Panc1 (cell line): ENCODE results near the gene IPO8. TPM values are rescaled to one million over a fixed set of nuclear protein-coding genes. Genes with fewer than 3 reads are reported as not detected.

Source experiments
- ATAC-seq: fragments of 200-7000 bp; cut with Tn5 transposase; 2 replicates; pipeline ENCODE4 v1.9.1; 2020; ENCODE audit warnings: mild to moderate bottlenecking, moderate library complexity
- Bru-seq: library from RNA; stranded (reverse); fragments of 400-500 nt; gene quantifications from one replicate; lab custom pipeline; 2021; lab: Mats Ljungman, UMichigan
- BruChase-seq, 2 experiments: library from RNA; stranded (reverse); fragments of 400-500 nt; gene quantifications; one replicate each; lab custom pipeline; 2021; lab: Mats Ljungman, UMichigan
- BruUV-seq: library from RNA; stranded (reverse); fragments of 400-500 nt; replicated peaks from 2 replicates; lab custom pipeline; 2021; lab: Mats Ljungman, UMichigan
- CTCF ChIA-PET: fragments of 300-600 bp; sonication (Branson Sonifier 250); formaldehyde crosslinking; loops from one replicate; lab custom pipeline; 2022; ENCODE audit warnings: antibody characterized with exemption; lab: Charles Lee
- POLR2A ChIA-PET: fragments of 300-600 bp; sonication (Branson Sonifier 250); formaldehyde crosslinking; loops from one replicate; lab custom pipeline; 2022; ENCODE audit warnings: antibody characterized with exemption; lab: Charles Lee
- DNase-seq: peaks from one replicate; pipeline ENCODE4 v3.0.0-alpha.2; 2010; ENCODE audit warnings: low read depth, low spot score
- H3K27ac ChIP-seq: 2 replicates; pipeline ENCODE4 v1.5.1; 2011; ENCODE audit warnings: mild to moderate bottlenecking, low read length, inconsistent platforms
- H3K27me3 ChIP-seq: fragments of 200-500 bp; sonication (Bioruptor generic); 2 replicates; pipeline ENCODE4 v1.6.0; 2014; ENCODE audit warnings: low read length, inconsistent platforms; ENCODE audit not compliant: control insufficient read depth, insufficient read depth
- H3K36me3 ChIP-seq: fragments of 200-500 bp; sonication (Bioruptor generic); 2 replicates; pipeline ENCODE4 v1.5.1; 2014; ENCODE audit warnings: inconsistent platforms, mild to moderate bottlenecking, low read length, moderate library complexity; ENCODE audit not compliant: control insufficient read depth, insufficient read depth
- H3K4me1 ChIP-seq: 2 replicates; pipeline ENCODE4 v1.5.1; 2011; ENCODE audit warnings: inconsistent platforms, mild to moderate bottlenecking, low read length, moderate library complexity; ENCODE audit not compliant: control insufficient read depth, insufficient read depth
- H3K4me3 ChIP-seq, 2 experiments: 2 replicates each; pipeline ENCODE4 v1.5.1; 2011 to 2012; ENCODE audit warnings: low read depth in 2 of 2, low read length in 2 of 2, mild to moderate bottlenecking in 2 of 2, inconsistent platforms in 1 of 2, moderate library complexity in 1 of 2
- H3K9me3 ChIP-seq: fragments of 200-500 bp; sonication (Bioruptor generic); 2 replicates; pipeline ENCODE4 v1.5.1; 2014; ENCODE audit warnings: low read depth, mild to moderate bottlenecking, inconsistent platforms, low read length, moderate library complexity; ENCODE audit not compliant: control insufficient read depth, insufficient read depth
- POLR2AphosphoS5 ChIP-seq: IDR thresholded peaks from 2 replicates; pipeline ENCODE4 v1.6.1; 2012; ENCODE audit warnings: mild to moderate bottlenecking, low read depth, low read length, moderate library complexity
- SIN3A ChIP-seq: IDR thresholded peaks from 2 replicates; pipeline ENCODE4 v1.6.1; 2012; ENCODE audit warnings: low read depth, mild to moderate bottlenecking, low read length, moderate library complexity, borderline replicate concordance; ENCODE audit not compliant: insufficient read depth
- TCF7L2 ChIP-seq: IDR thresholded peaks from 2 replicates; pipeline ENCODE4 v1.6.1; 2011; ENCODE audit warnings: mild to moderate bottlenecking, low read depth, low read length, inconsistent platforms
- in situ Hi-C: cut with HindIII; loops from 2 replicates; pipeline ENCODE4 v1.10.0; 2016; ENCODE audit warnings: low sequenced_read_pairs, low pct_unique_long_range_greater_than_20kb
- intact Hi-C: fragments of 100-400 bp; cut with micrococcal nuclease; formaldehyde crosslinking; loops from one replicate; pipeline ENCODE4 v1.10.0; 2022; ENCODE audit not compliant: unreplicated experiment
- long read RNA-seq: library from polyadenylated mRNA; unstranded; transcript quantifications from one replicate; pipeline ENCODE4 v2.0.0, GENCODE V29; 2021; ENCODE audit not compliant: unreplicated experiment
- polyA plus RNA-seq: library from polyadenylated mRNA; unstranded; fragments of >200 nt; gene quantifications from one replicate; pipeline ENCODE4 v1.2.1, GENCODE V29; 2012; ENCODE audit warnings: missing spikeins; ENCODE audit not compliant: insufficient read length
- total RNA-seq: library from RNA; stranded (reverse); gene quantifications from one replicate; pipeline ENCODE4 v1.2.1, GENCODE V29; 2021; ENCODE audit not compliant: unreplicated experiment
- TF ChIP-seq, protein P1 (sequence below): fragments of 450-650 bp; IDR thresholded peaks from 2 replicates; pipeline ENCODE4 v1.5.1; 2017; ENCODE audit warnings: mild to moderate bottlenecking
- TF ChIP-seq, protein P2 (sequence below), 2 experiments: IDR thresholded peaks; 2 replicates each; pipeline ENCODE4 v1.6.1; 2011 to 2012; ENCODE audit warnings: low read depth in 2 of 2, control low read depth in 1 of 2, low read length in 1 of 2, mild to moderate bottlenecking in 1 of 2, moderate library complexity in 1 of 2; ENCODE audit not compliant: insufficient read depth in 1 of 2

Gene IPO8
- total RNA-seq (46.6 TPM), Bru-seq, nascent RNA (percentile 79 among the genes with signal in this experiment), BruChase-seq, experiment 1, labeled RNA remaining after a 2-hour chase (percentile 80 among the genes with signal in this experiment), BruChase-seq, experiment 2, labeled RNA remaining after a 6-hour chase (percentile 87 among the genes with signal in this experiment)
- polyA plus RNA-seq: 33.4 TPM
- long read RNA-seq, full-length matches to known transcripts: 7 of 34 reads
- long read RNA-seq, partial matches to known transcripts: 13 of 34 reads
- long read RNA-seq, other reads (novel, unspliced or antisense): 14 of 34 reads

DNA sequence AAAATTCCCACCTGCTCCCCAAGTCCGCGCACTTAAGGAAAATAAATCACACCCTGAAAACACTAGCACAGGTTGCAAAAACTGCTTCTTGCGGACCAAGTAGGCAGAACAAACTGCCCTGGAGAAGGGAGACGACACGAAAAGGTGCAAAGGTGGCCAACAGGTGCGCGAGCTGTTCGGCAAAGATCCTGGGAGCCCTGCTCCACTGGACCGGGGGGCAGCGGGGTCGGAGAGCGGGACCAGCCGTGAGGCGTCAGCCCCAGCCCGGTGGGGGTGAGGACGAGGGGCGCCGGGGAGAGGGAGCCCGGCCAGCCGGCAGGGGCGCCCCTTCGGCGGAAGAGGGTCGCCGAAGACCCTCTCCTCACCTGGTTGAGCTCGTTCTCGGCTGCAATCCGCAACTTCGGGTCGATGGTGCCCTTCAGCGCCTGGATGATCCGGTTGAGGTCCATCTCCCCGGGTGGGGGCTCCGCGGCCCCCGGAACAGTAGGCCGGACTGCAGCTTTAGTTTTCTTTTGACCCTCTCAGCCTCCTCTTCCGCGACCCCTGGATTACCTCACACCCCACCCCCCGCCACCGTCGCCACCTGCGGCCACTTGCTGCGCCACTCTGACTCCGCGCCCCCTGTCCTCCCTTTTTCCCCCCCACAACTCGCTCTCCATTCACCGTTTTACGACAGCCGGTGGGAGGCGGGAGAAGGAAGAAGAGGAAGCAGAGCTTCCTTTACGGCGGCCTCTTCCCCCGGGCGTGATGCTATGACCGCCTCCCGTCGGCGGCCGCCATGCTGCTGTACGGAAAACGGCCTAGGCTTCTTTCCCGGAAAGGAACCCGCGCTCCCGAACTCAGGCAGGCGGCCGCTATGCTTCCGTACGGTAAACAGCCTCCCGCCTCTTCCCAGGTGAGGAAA, at the start of gene IPO8:
TSS of gene IPO8 (minus strand) at position 671 of the 904 bp plus-strand sequence. CDS start at position 449, 222 bp downstream.
- POLR2A ChIA-PET: no interaction called here
- H3K27ac ChIP-seq: peak within 1 kb of the TSS; percentile 96

DNA sequence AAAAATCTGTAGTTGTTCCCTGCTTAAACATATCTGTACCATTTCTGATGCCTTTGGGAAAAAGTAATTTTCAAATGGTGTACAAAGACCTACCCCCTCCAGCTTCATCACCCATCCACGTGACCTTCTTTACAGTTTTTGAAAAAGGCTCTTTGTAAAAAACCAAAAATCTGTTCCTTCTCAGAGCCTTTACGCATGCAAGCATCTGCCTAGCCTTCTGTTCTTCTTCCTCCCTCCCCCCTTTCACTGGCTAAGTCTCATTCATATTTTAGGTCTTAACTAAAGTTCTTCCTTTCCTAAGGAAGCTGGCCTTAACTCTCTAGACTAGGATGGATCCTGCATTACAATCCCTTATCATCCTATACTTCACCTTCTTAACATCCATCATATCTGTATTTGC, 48.7 kb upstream of the IPO8 start:
- ATAC-seq (no peak), DNase-seq (no peak)
- TF ChIP-seq, protein P1, sequence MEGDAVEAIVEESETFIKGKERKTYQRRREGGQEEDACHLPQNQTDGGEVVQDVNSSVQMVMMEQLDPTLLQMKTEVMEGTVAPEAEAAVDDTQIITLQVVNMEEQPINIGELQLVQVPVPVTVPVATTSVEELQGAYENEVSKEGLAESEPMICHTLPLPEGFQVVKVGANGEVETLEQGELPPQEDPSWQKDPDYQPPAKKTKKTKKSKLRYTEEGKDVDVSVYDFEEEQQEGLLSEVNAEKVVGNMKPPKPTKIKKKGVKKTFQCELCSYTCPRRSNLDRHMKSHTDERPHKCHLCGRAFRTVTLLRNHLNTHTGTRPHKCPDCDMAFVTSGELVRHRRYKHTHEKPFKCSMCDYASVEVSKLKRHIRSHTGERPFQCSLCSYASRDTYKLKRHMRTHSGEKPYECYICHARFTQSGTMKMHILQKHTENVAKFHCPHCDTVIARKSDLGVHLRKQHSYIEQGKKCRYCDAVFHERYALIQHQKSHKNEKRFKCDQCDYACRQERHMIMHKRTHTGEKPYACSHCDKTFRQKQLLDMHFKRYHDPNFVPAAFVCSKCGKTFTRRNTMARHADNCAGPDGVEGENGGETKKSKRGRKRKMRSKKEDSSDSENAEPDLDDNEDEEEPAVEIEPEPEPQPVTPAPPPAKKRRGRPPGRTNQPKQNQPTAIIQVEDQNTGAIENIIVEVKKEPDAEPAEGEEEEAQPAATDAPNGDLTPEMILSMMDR: no peak
- intact Hi-C loops: no loop called here
- no peaks in the 10 kb centered on the region for H3K9me3 ChIP-seq
- in situ Hi-C loops: no loop called here
- POLR2A ChIA-PET: no interaction called here
- H3K27me3 ChIP-seq: no peaks in the 10 kb centered on the region
- no peaks in the 10 kb centered on the region; the same call in 1 of the 2 replicates for H3K36me3 ChIP-seq
- CTCF ChIA-PET: no interaction called here
- no peak overlapping the region for H3K27ac ChIP-seq
- no peaks in the 10 kb centered on the region for H3K4me1 ChIP-seq
- BruUV-seq: no TSS peak
- H3K4me3 ChIP-seq: no peak overlapping the region

More for the DNA sequence above, at the start of gene IPO8:
- in situ Hi-C loops (no loop called here), intact Hi-C loops (no loop called here)
- no peaks in the 10 kb centered on the region; the same call in 1 of the 2 replicates for H3K36me3 ChIP-seq
- peak; percentile 96 for ATAC-seq
- TSS peak; percentile 83 for BruUV-seq
- peak; percentile 57 for DNase-seq
- peaks cover 28% of the 10 kb centered on the region for H3K4me1 ChIP-seq
- CTCF ChIA-PET: interaction anchor here (0.6 to 0.7 kb wide), 5 partner anchors 8 to 858 kb away, joined by 3 to 14 read pairs (median 6); no protein-coding TSS in a partner anchor
- TF ChIP-seq, protein P2, sequence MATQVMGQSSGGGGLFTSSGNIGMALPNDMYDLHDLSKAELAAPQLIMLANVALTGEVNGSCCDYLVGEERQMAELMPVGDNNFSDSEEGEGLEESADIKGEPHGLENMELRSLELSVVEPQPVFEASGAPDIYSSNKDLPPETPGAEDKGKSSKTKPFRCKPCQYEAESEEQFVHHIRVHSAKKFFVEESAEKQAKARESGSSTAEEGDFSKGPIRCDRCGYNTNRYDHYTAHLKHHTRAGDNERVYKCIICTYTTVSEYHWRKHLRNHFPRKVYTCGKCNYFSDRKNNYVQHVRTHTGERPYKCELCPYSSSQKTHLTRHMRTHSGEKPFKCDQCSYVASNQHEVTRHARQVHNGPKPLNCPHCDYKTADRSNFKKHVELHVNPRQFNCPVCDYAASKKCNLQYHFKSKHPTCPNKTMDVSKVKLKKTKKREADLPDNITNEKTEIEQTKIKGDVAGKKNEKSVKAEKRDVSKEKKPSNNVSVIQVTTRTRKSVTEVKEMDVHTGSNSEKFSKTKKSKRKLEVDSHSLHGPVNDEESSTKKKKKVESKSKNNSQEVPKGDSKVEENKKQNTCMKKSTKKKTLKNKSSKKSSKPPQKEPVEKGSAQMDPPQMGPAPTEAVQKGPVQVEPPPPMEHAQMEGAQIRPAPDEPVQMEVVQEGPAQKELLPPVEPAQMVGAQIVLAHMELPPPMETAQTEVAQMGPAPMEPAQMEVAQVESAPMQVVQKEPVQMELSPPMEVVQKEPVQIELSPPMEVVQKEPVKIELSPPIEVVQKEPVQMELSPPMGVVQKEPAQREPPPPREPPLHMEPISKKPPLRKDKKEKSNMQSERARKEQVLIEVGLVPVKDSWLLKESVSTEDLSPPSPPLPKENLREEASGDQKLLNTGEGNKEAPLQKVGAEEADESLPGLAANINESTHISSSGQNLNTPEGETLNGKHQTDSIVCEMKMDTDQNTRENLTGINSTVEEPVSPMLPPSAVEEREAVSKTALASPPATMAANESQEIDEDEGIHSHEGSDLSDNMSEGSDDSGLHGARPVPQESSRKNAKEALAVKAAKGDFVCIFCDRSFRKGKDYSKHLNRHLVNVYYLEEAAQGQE (IDR thresholded peaks at IDR 0.05; ENCODE audit: insufficient read depth in 1 of 2, low read depth in 2 of 2, low read length in 1 of 2): no peak
- TF ChIP-seq TCF7L2 (peak; percentile 82), SIN3A (peak; percentile 62; the same call in 1 of the 2 replicates), POLR2AphosphoS5 (peak; percentile 64; the same call in 1 of the 2 replicates)
- TF ChIP-seq, protein P1: peak; percentile 73
- peak within 1 kb of the TSS; percentile 95 for H3K4me3 ChIP-seq
- no peaks in the 10 kb centered on the region for H3K9me3 ChIP-seq
- no peaks in the 10 kb centered on the region for H3K27me3 ChIP-seq
